ENCODE measurements around the gene FOXD4L3.
"Not testable (repeated sequence)": the region's sequence is repeated elsewhere in the genome, so short reads cannot be mapped to it uniquely, and the experiment has no call there.

FOXD4L3 gene

GRCh38 chr9:68342265-68343025 lies 39.8 kb downstream of the FOXD4L3 start:
- H3K4me3 ChIP-seq (ENCODE audit: control insufficient read depth, low read depth, low read length); DNase-seq (ENCODE audit: low read depth): not testable (repeated sequence)

- not testable (repeated sequence) for DNase-seq (ENCODE audit: low read depth); H3K4me3 ChIP-seq (ENCODE audit: control insufficient read depth, low read depth, low read length)
These were observed 40.6 kb downstream of the FOXD4L3 start for GRCh38 chr9:68343242-68343641.

GRCh38 chr9:68343992-68344391 lies 41.3 kb downstream of the FOXD4L3 start:
- DNase-seq (ENCODE audit: low read depth), result peak; percentile 21
- H3K4me3 ChIP-seq (ENCODE audit: control insufficient read depth, low read depth, low read length), result not testable (repeated sequence)

GRCh38 chr9:68351689-68352088 lies 49.0 kb downstream of the FOXD4L3 start:
- H3K4me3 ChIP-seq (ENCODE audit: control insufficient read depth, low read depth, low read length); DNase-seq (ENCODE audit: low read depth): not testable (repeated sequence)
